PC-9 (cell line): ENCODE results near the gene NXPH2.

Experiments
- CTCF ChIP-seq: fragments of 200-600 bp; sonication (generic); conservative IDR thresholded peaks from 2 replicates; pipeline ENCODE4 v1.6.1; 2017; ENCODE audit warnings: mixed run types, antibody characterized with exemption, mild to moderate bottlenecking, moderate library complexity
- EZH2 ChIP-seq: fragments of 200-600 bp; sonication (generic); IDR thresholded peaks from 2 replicates; pipeline ENCODE4 v1.8.0; 2017; ENCODE audit warnings: antibody characterized with exemption, low read depth

- TF ChIP-seq CTCF (no peak), EZH2 (no peak)
These were observed 68.4 kb downstream of the NXPH2 start for GRCh38 chr2:138711812-138712211.
